Endothelial cell of umbilical vein (primary cell): Measurements from ENCODE around the gene RTL10. TPM values are rescaled to one million over a fixed set of nuclear protein-coding genes. Genes with fewer than 3 reads are reported as not detected.

Source experiments
- BruUV-seq: library from RNA; stranded (reverse); fragments of 400-500 nt; replicated peaks from 2 replicates; lab custom pipeline; 2021; lab: Mats Ljungman, UMichigan
- CTCF ChIA-PET: fragments of 300-600, 350-600 bp; sonication (Branson Sonifier 250); formaldehyde crosslinking; loops from one replicate; lab custom pipeline; 2021; ENCODE audit warnings: antibody characterized with exemption, inconsistent platforms; lab: Charles Lee
- POLR2A ChIA-PET: fragments of 300-600, 350-600 bp; sonication (Branson Sonifier 250); formaldehyde crosslinking; loops from one replicate; lab custom pipeline; 2021; ENCODE audit warnings: antibody characterized with exemption, inconsistent platforms; lab: Charles Lee
- DNase-seq: peaks from one replicate; pipeline ENCODE4 v3.0.0-alpha.2; 2011; ENCODE audit warnings: low read depth, low spot score
- FAIRE-seq: peaks from 2 replicates; lab custom pipeline; 2011; peaks lifted over from hg19 to GRCh38; lab: Jason Lieb, UNC
- H2AFZ ChIP-seq: 2 replicates; pipeline ENCODE4 v1.6.0; 2012; ENCODE audit warnings: low read depth, low read length, control low read depth, inconsistent platforms
- H3K27ac ChIP-seq: 2 replicates; pipeline ENCODE4 v1.5.1; 2011; ENCODE audit warnings: low read depth, mild to moderate bottlenecking, control low read depth, low read length, moderate library complexity; ENCODE audit not compliant: insufficient read depth
- H3K27me3 ChIP-seq, 2 experiments: 2 replicates each; pipeline versions ENCODE4 v1.6.0 to v1.6.1; 2011; ENCODE audit warnings: low read length in 2 of 2, mixed read lengths in 1 of 2; ENCODE audit not compliant: control insufficient read depth in 2 of 2, insufficient read depth in 2 of 2
- H3K36me3 ChIP-seq, 2 experiments: 2 replicates in 1 of 2; 3 replicates in 1 of 2; pipeline ENCODE4 v1.5.1; 2011; ENCODE audit warnings: low read length in 2 of 2, mild to moderate bottlenecking in 1 of 2, moderate library complexity in 1 of 2; ENCODE audit not compliant: control insufficient read depth in 2 of 2, insufficient read depth in 2 of 2; ENCODE audit errors: extremely low read depth in 1 of 2
- H3K4me1 ChIP-seq: 3 replicates; pipeline ENCODE4 v1.5.1; 2011; ENCODE audit warnings: mild to moderate bottlenecking, low read length; ENCODE audit not compliant: control insufficient read depth, insufficient read depth; ENCODE audit errors: extremely low read depth
- H3K4me2 ChIP-seq: 2 replicates; pipeline ENCODE4 v1.6.1; 2011; ENCODE audit warnings: low read length, control low read depth, mixed read lengths; ENCODE audit not compliant: insufficient read depth
- H3K4me3 ChIP-seq, 3 experiments: fragments of 200-600 bp in 1 of 3; sonication (generic), shearing (Covaris generic) in 1 of 3; replicated peaks in 1 of 3; 2 replicates each; pipeline ENCODE4 v1.5.1; 2011 to 2016; ENCODE audit warnings: control low read depth in 3 of 3, low read length in 3 of 3, mild to moderate bottlenecking in 2 of 3, inconsistent platforms in 1 of 3, low read depth in 1 of 3, moderate library complexity in 1 of 3; ENCODE audit not compliant: insufficient read depth in 1 of 3
- H3K79me2 ChIP-seq: 2 replicates; pipeline ENCODE4 v1.6.0; 2012; ENCODE audit warnings: low read length, inconsistent platforms; ENCODE audit not compliant: control insufficient read depth, insufficient read depth
- H3K9ac ChIP-seq: replicated peaks from 2 replicates; pipeline ENCODE3; 2011; ENCODE audit warnings: low read length, control low read depth; ENCODE audit not compliant: insufficient read depth; ENCODE audit errors: extremely low read depth
- H3K9me1 ChIP-seq: replicated peaks from 3 replicates; pipeline ENCODE4 v1.6.0; 2011; ENCODE audit warnings: mild to moderate bottlenecking, low read length; ENCODE audit not compliant: control insufficient read depth, insufficient read depth; ENCODE audit errors: extremely low read depth
- H3K9me3 ChIP-seq: replicated peaks from 2 replicates; pipeline ENCODE4 v1.5.1; 2012; ENCODE audit warnings: low read length, inconsistent platforms; ENCODE audit not compliant: control insufficient read depth, insufficient read depth
- H4K20me1 ChIP-seq: replicated peaks from 2 replicates; pipeline ENCODE3; 2011; ENCODE audit warnings: mild to moderate bottlenecking, low read length; ENCODE audit not compliant: control insufficient read depth, insufficient read depth; ENCODE audit errors: extremely low read depth
- EZH2 ChIP-seq: IDR thresholded peaks from 2 replicates; pipeline ENCODE4 v1.6.1; 2012; ENCODE audit warnings: borderline replicate concordance, low read depth, mild to moderate bottlenecking, moderate library complexity, low read length, inconsistent platforms; ENCODE audit not compliant: severe bottlenecking
- FOS ChIP-seq: IDR thresholded peaks from 2 replicates; pipeline ENCODE4 v1.6.1; 2011; ENCODE audit warnings: mild to moderate bottlenecking, low read length, moderate library complexity, borderline replicate concordance; ENCODE audit not compliant: insufficient read depth
- GATA2 ChIP-seq: IDR thresholded peaks from 2 replicates; pipeline ENCODE4 v1.7.0; 2011; ENCODE audit warnings: low read depth, mild to moderate bottlenecking, moderate library complexity, mixed read lengths, low read length; ENCODE audit not compliant: insufficient read length, insufficient read depth
- JUN ChIP-seq: IDR thresholded peaks from 2 replicates; pipeline ENCODE4 v1.6.1; 2011; ENCODE audit warnings: borderline replicate concordance, low read depth; ENCODE audit not compliant: insufficient read length, insufficient read depth
- MYC ChIP-seq: IDR thresholded peaks from one replicate; pipeline ENCODE4 v1.6.1; 2011; ENCODE audit warnings: mild to moderate bottlenecking, low read depth, low read length
- POLR2A ChIP-seq: IDR thresholded peaks from 2 replicates; pipeline ENCODE4 v1.6.1; 2012; ENCODE audit warnings: low read depth, mild to moderate bottlenecking, control low read depth, low read length
- POLR2AphosphoS5 ChIP-seq: IDR thresholded peaks from 2 replicates; pipeline ENCODE4 v1.6.1; 2012; ENCODE audit warnings: low read depth, mild to moderate bottlenecking, control low read depth, low read length, moderate library complexity; ENCODE audit not compliant: insufficient read depth
- dilution Hi-C: fragments of 300-500 bp; cut with MboI; formaldehyde crosslinking; loops from one replicate; pipeline ENCODE4 v1.15.0; 2019; ENCODE audit warnings: low sequenced_read_pairs; ENCODE audit not compliant: extremely low pct_ligation_motif_present
- intact Hi-C: fragments of 100-400 bp; cut with micrococcal nuclease; formaldehyde crosslinking; loops from one replicate; pipeline ENCODE4 v1.10.0; 2022
- polyA plus RNA-seq, 4 experiments: library from polyadenylated mRNA; depleted of rRNA in 3 of 4; stranded (reverse) in 3 of 4; unstranded in 1 of 4; fragments of >200 nt; gene quantifications; 2 replicates each; pipeline versions ENCODE4 v1.2.1 to v1.2.3, GENCODE V29; 2011 to 2012; ENCODE audit warnings: missing spikeins in 1 of 4
- total RNA-seq: library from RNA; stranded (reverse); gene quantifications from 2 replicates; pipeline ENCODE4 v1.2.3, GENCODE V29; 2021
- TF ChIP-seq, protein P1 (sequence below): IDR thresholded peaks from 2 replicates; pipeline ENCODE4 v1.6.1; 2011; ENCODE audit not compliant: insufficient read depth, insufficient read length
- TF ChIP-seq, protein P2 (sequence below), 2 donors: IDR thresholded peaks; 1 replicate in 1 of 2; 2 replicates in 1 of 2; pipeline ENCODE4 v1.5.1; 2011; ENCODE audit warnings: low read length in 2 of 2, mild to moderate bottlenecking in 2 of 2, moderate library complexity in 2 of 2, control low read depth in 1 of 2, inconsistent platforms in 1 of 2, low read depth in 1 of 2; ENCODE audit not compliant: insufficient read depth in 1 of 2; ENCODE audit errors: extremely low read depth in 1 of 2

Gene RTL10
- total and polyA plus RNA-seq, 2 donors (not counting 3 experiments of a cell fraction or from before 2014, with no cell fraction given): 31.9 to 40.8 TPM

DNA sequence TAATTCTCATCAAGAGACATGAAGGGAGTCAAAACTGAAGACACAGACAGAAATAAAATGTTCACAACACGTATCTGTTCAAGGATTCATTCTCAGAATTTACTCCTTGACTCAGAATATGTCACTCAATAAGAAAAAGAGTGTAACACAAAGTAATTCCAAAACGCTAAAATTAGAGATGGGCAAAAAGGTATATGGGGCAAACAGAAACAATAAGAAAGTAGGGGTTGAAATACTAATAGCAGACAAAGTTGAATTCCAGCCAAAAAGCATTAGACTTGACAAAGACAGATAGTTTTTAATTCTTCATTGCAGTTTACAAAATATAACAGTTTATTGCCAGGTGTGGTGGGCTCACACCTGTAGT, 26.7 kb downstream of the RTL10 start:
- Histone ChIP-seq H3K9me1 (no peaks in the 10 kb centered on the region), H4K20me1 (no peaks in the 10 kb centered on the region), H2AFZ (no peak overlapping the region), H3K4me2 (no peak overlapping the region), H3K36me3 (no peaks in the 10 kb centered on the region), H3K9me3 (no peaks in the 10 kb centered on the region), H3K79me2 (no peaks in the 10 kb centered on the region), H3K27ac (no peak overlapping the region), H3K9ac (no peak overlapping the region), H3K27me3 (no peaks in the 10 kb centered on the region), H3K4me1 (no peaks in the 10 kb centered on the region), H3K4me3 (no peak overlapping the region)
- dilution Hi-C loops (no loop called here), intact Hi-C loops (no loop called here)
- TF ChIP-seq JUN (no peak), GATA2 (no peak), POLR2AphosphoS5 (no peak), POLR2A (no peak), EZH2 (no peak)
- TF ChIP-seq, protein P1, sequence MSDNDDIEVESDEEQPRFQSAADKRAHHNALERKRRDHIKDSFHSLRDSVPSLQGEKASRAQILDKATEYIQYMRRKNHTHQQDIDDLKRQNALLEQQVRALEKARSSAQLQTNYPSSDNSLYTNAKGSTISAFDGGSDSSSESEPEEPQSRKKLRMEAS: no peak
- ChIA-PET CTCF (no interaction called here), POLR2A (no interaction called here)
- DNase-seq (no peak), FAIRE-seq (peak; percentile 67)
- BruUV-seq: no TSS peak

DNA sequence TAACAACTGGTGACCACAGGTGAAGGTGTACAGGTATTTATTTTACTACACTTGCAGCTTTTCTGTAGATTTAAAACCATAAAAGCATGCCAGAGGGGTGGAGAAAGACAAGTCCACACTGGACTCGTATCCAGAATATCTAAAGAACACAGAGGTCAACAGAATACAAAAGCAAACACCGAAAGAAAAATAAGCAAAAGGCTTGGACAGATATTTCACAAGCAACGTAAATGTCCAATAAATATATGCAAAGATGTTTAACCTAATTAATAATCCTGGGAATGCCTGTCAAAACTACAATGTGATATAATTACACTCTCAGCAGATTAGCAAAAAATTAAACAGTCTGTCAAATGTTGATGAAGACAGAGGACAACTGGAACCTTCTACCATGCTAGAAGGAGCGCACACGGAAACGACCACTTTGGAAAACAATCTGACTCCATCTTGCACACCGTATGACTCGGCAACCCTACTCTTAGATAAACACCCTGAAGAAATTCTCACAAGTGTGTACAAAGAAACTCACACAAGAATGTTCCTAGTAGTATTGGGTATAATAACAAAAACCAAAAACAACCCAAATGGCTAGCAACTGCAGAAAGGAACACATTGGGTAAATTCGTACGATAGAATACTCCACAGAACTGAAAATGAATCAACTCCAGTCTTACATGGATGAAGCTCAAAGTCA, 27.2 kb downstream of the RTL10 start:
- Histone ChIP-seq H3K79me2 (no peaks in the 10 kb centered on the region), H3K9me1 (no peaks in the 10 kb centered on the region), H3K4me3 (no peak overlapping the region), H4K20me1 (no peaks in the 10 kb centered on the region), H3K36me3 (no peaks in the 10 kb centered on the region), H2AFZ (no peak overlapping the region), H3K9ac (no peak overlapping the region), H3K4me1 (no peaks in the 10 kb centered on the region), H3K4me2 (no peak overlapping the region), H3K27ac (no peak overlapping the region), H3K27me3 (no peaks in the 10 kb centered on the region), H3K9me3 (no peaks in the 10 kb centered on the region)
- peak; percentile 64 for FAIRE-seq
- dilution Hi-C loops (no loop called here), intact Hi-C loops (no loop called here)
- POLR2A ChIA-PET: no interaction called here
- no TSS peak for BruUV-seq
- DNase-seq: no peak
- CTCF ChIA-PET: no interaction called here
- TF ChIP-seq, protein P1: no peak
- TF ChIP-seq, protein P2, sequence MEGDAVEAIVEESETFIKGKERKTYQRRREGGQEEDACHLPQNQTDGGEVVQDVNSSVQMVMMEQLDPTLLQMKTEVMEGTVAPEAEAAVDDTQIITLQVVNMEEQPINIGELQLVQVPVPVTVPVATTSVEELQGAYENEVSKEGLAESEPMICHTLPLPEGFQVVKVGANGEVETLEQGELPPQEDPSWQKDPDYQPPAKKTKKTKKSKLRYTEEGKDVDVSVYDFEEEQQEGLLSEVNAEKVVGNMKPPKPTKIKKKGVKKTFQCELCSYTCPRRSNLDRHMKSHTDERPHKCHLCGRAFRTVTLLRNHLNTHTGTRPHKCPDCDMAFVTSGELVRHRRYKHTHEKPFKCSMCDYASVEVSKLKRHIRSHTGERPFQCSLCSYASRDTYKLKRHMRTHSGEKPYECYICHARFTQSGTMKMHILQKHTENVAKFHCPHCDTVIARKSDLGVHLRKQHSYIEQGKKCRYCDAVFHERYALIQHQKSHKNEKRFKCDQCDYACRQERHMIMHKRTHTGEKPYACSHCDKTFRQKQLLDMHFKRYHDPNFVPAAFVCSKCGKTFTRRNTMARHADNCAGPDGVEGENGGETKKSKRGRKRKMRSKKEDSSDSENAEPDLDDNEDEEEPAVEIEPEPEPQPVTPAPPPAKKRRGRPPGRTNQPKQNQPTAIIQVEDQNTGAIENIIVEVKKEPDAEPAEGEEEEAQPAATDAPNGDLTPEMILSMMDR (IDR thresholded peaks at IDR 0.05; ENCODE audit: extremely low read depth in 1 of 2, insufficient read depth in 1 of 2, low read depth in 1 of 2, low read length in 2 of 2): no peak
- no peak for TF ChIP-seq POLR2A
- no peak for TF ChIP-seq FOS
- TF ChIP-seq GATA2: no peak
- TF ChIP-seq EZH2: no peak
- no peak for TF ChIP-seq MYC
- TF ChIP-seq POLR2AphosphoS5: no peak
- TF ChIP-seq JUN: no peak
